Fibroblast of peridontal ligament (primary cell): ENCODE results near the gene IGFLR1.

ENCODE experiments used
- DNase-seq: peaks from one replicate; pipeline ENCODE4 v3.0.0-alpha.2; 2010; ENCODE audit errors: extremely low read depth

IGFLR1 gene

GRCh38 chr19:35742121-35742724 is at the start of gene IGFLR1:
TSS of gene IGFLR1 (minus strand) at chr19:35742452. CDS start at chr19:35741180, 1,272 bp downstream.
- DNase-seq: no peak

DNA sequence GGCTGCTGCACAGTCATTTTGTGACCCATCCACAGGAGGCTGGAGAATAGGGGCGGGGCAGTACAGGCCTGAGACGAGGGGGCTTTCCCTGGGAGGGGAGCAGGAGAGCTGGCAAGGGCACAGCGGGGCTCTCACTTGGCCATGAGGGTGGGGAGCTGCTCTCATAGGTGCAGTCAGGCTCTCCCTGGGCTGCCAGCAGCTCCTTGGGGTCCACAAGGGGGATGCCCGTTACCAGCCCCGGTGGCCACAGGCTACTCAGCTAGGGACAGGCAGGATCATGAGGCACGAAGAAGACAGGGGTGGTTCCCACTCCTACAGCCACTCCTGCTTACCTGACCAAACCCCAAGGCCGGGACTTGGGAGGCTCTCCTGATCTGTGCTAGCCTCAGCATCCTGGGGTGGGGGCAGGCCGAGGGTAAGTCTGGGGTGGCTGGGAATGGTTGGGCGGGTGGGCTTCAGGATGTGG is 49.6 kb upstream of the IGFLR1 start:
- no peak for DNase-seq

DNA sequence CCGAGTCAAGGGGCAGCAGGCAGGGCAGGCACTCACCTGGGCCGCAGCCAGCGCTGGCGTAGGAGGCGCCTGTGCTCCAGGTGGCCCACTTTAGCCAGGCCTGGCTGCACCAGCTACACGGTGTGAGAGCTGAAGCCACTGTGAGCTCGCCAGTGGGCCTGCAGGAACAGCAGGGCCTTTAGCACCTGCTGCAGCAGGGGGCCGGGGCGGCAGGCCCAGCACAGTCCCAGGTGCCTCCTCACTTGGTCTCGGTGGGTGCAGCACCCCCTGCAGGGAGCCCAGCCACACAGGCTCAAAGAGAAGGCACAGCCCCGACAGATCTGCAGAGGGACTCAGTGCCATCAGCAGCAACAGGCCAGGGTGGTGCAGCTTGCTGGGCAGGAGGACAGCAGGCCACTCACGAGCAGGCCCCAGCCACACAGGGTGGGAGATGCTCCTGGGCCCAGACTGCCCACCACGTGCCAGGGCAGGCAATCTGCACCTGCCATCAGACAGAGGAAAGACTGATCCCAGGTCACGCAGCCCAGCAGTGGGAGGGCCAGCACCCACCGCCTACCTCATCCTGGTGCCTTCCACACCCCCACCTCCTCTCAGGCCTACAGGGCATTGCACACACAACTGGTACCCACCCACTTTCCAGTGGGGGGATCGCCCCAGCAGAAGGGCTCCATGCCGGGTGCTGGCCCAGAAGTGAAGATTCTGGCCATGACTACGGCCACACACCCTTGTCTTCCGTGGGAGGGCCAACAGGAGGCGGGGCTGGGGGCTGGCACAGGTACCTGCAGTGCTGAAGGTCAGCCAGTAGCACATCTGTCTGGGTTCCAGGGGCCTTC is 48.9 kb upstream of the IGFLR1 start:
- DNase-seq: no peak

- DNase-seq: no peak
These were observed 48.0 kb upstream of the IGFLR1 start for GRCh38 chr19:35789978-35790944.

DNA sequence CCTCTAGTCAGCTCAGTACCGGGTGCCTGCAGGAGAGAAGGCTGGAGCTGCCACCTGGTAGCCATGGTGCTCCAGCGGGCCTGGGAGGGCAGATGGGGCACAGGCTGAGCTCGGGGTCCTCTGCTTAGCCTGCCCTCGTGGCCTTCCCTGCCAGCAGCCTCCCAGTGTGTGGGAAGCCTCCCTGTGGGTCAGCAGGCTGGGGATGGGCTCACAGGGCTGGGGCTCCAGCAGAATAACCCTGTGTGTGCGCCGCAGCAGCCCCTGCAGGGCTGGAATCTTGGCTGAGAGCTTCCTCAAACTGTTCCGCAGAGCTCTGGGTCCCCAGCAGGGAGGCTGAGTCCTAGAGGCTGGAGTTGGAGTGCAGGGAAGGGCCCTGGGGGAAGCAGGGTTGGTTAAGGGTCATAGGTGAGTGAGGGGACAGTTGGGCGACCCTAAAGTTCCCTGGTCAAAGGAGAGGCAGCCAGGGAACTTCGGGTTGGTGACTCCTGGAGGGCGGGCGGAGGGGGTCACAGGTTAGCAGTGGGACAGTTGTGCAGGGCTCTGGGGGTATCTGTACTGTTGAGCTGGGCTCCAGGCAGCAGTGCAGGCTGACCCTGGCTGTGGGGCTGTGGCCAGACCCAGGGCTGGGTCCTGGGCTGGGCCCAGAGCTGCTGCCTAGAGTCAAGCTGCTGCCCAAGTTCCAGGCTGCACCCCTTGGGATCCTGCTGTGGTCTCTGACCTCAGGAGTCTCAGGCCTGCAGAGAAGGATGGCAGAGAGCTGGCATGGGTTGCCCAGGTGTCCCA is 47.1 kb upstream of the IGFLR1 start:
- DNase-seq: no peak

DNA sequence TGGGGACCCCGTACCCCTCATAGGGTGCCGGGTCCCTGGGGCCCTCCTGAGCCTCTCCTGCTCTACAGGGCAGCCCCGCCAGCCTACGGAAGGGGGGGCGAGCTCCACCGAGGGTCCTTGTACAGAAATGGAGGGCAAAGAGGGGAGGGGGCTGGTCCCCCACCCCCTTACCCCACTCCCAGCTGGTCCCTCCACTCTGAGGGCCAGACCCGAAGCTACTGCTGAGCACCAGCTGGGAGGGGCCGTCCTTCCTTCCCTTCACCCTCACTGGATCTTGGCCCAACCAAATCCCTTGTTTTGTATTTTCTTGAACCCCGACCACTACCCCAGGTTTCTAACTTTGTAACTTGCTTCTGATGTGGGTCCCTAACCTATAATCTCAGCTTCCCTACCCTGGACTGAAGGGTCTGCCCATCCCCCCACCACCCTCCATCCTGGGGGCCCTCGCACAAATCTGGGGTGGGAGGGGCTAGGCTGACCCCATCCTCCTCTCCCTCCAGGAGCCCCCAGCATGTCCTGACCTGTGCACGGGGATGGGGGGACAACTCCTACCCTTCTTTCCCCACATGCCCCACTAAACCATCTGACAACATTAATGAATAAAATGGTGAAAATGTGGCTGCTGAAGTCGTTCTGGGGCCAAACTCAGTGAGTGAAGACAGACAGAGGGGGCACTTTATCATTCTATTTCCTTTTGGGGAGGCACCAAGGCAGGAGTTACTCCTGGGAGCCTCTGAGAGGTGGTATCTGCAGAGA is 46.1 kb upstream of the IGFLR1 start:
- no peak for DNase-seq

- no peak for DNase-seq
These were observed 45.1 kb upstream of the IGFLR1 start for GRCh38 chr19:35787227-35787799.

DNA sequence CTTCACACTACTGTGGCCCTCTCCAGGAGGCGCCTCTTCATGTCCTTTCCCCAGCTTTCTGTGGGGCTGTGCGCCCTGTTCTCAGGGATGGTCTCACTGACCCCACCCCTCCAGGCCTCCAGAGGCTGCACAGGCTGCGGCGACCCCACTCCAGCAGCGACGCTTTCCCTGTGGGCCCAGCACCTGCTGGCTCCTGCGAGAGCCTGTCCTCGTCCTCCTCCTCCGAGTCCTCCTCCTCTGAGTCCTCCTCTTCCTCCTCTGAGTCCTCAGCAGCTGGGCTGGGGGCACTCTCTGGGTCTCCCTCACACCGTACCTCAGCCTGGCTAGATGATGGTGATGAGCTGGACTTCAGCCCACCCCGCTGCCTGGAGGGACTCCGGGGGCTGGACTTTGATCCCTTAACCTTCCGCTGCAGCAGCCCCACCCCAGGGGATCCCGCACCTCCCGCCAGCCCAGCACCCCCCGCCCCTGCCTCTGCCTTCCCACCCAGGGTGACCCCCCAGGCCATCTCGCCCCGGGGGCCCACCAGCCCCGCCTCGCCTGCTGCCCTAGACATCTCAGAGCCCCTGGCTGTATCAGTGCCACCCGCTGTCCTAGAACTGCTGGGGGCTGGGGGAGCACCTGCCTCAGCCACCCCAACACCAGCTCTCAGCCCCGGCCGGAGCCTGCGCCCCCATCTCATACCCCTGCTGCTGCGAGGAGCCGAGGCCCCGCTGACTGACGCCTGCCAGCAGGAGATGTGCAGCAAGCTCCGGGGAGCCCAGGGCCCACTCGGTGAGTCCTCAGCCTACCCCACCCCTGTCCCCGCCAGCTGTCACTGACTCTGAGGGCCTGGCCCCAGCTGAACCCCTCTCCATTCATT is 44.3 kb upstream of the IGFLR1 start:
- no peak for DNase-seq

DNA sequence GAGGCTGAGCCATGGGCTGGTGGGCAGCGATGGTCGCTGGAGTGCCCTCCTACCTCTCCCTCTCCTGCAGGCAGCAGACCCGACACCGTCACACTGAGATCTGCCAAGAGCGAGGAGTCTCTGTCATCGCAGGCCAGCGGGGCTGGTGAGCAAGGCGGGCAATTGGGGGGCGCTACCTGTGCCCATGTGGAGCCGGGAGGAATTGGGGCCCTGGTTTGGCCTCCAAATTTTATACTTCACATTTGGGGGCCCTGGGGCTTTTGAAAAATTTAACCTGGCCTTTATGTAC is 43.0 kb upstream of the IGFLR1 start:
- DNase-seq: no peak

DNA sequence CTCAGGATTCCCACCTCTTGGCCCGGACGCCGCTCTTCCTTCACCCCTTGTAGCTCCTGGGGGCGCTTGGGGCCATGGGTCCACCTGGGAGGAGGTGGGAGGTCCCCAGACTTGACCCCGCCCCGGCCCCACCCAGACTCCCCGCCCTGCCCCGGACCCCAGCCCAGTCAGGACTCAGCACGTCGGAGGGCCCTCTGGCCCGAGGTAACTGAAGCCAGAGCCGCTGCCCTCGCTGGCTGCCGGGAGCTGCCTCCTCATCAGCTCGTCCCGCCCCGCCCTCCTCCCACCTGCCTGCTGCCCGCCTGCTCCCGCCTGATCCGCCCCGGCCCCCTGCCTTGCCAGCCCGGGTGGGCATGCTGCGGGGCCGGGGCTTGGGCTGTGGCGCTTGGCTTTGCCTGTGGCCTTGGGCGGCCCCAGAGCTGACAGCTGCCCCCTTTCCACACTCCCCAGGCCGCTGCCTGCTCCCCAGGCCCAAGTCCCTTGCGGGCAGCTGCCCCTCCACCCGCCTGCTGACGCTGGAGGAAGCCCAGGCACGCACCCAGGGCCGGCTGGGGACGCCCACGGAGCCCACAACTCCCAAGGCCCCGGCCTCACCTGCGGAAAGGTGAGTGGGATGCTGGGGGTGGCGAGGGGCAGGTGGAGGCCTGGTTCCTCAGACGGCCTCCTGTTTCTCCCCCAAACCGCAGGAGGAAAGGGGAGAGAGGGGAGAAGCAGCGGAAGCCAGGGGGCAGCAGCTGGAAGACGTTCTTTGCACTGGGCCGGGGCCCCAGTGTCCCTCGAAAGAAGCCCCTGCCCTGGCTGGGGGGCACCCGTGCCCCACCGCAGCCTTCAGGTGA is 42.5 kb upstream of the IGFLR1 start:
- no peak for DNase-seq

DNA sequence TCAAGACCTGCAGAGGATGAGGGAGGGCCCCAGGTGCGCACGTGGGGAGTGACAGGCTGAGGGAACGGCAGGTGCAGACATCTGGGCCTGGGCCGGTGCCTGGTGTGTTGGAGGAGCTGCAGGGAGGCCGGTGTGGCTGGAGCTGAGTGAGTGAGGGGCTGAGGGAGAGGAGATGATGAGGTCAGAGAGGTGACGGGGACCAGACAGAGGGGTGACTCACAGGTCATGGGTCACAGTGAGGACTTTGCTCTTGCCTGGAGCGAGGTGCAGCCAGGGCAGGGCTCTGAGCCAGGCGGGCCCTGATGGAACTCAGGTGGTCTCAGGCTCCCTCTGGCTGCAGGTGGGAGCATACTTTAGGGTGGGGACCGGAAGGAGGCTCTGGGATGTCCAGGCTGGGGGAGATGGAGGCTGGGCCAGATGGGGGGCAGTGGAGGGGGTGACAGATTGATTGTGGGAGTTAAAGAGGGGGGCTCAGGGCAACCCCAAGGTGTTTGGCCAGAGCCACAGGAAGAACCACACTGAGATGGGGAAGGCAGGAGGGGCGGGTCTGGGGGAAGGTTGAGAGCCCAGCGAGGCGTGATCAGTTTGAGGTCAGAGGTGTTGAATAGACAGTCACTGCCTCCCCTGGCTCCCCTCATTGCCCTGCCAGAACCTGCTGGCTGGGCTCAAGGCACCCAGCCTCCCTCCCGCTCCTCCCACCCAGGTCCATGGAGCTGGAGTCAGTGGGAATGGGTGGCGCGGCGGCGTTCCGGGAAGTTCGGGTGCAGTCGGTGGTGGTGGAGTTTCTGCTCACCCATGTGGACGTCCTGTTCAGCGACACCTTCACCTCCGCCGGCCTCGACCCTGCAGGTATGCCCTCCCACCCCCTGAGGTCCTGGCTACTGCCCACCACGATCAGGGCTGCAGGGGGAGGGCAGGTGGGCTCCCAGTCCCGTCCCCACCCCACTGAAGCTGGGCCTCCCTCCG is 41.5 kb upstream of the IGFLR1 start:
- no peak for DNase-seq

- no peak for DNase-seq
These were observed 40.3 kb upstream of the IGFLR1 start for GRCh38 chr19:35782589-35782988.

- no peak for DNase-seq
These were observed 39.4 kb upstream of the IGFLR1 start for GRCh38 chr19:35781650-35782049.

- DNase-seq: no peak
These were observed 38.5 kb upstream of the IGFLR1 start for GRCh38 chr19:35780717-35781116.

DNA sequence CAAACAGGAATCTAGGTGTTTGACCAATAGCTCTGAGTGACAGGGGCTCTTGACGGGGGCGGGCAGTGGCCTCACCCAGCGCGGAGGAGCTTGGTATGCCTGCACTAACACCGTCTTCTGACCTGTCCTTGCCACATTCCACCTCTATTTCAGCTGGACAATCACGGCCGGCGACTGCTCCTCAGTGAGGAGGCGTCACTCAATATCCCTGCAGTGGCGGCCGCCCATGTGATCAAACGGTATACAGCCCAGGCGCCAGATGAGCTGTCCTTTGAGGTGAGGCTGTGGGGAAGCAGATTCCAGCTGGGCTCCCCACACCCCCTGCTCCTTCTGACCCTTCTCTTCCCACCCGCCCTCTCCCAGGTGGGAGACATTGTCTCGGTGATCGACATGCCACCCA is 37.8 kb upstream of the IGFLR1 start:
- no peak for DNase-seq

GRCh38 chr19:35779033-35779432 is 36.8 kb upstream of the IGFLR1 start:
- no peak for DNase-seq

DNA sequence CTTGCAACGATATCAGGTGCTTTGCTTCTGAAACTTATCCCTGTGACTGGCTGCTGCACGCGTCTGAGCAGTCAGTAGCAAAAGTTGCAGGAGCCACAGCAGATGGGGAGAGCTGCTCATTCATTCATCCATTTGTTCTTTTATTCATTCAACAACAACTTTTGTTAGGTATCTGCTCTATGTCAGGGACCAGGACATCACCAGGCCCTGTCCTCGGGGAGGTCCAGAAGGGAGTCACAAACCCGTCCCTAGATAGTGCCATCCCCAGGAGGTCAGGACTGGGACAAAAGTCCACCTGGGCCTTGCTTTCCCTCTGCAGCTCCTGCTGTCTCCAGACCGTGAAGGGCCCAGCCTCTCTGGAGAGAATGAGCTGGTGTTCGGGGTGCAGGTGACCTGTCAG is 35.7 kb upstream of the IGFLR1 start:
- DNase-seq: no peak
